ENCODE results near the gene FIBCD1.

DNA sequence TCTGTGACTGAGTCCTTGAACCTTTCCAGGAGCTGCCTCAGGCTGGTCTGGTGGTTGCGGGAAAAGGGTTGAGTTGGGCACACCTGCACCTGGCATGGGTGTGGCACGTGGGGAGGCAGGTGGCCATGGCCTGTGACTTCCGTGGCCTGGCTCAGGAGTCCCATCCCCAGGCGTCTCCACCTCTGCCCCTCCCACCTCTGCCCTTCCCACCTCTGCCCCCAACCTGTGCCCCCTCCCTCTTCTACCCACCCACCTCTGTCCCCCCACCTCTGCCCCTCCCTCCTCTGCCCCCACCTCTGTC lies 40.5 kb downstream of the FIBCD1 start:
- TF ChIP-seq POLR2AphosphoS5 (IDR thresholded peaks at IDR 0.05) = no peak
- no peak for TF ChIP-seq CTCF (IDR thresholded peaks at IDR 0.05)
- TF ChIP-seq POLR2A (IDR thresholded peaks at IDR 0.05) = no peak
- no peak for TF ChIP-seq EP300 (IDR thresholded peaks at IDR 0.05)

Data from stomach (tissue), 4 donors.